ENCODE results near the gene OR5P2. TPM values are rescaled to one million over a fixed set of nuclear protein-coding genes. Genes with fewer than 3 reads are reported as not detected.
A peak's percentile ranks its signal among the peaks of the same experiment; 100 is the strongest.
"Not testable (repeated sequence)": the region's sequence is repeated elsewhere in the genome, so short reads cannot be mapped to it uniquely, and the experiment has no call there.

Gene OR5P2
- total RNA-seq, 1 donor from 2014 or later: not detected

GRCh38 chr11:7830740-7831139 is 34.0 kb upstream of the OR5P2 start, which contains the start of gene OR5P3:
Gene OR5P3 (minus strand): TSS chr11:7830840.
- no peak within 1 kb of the TSS for H3K4me3 ChIP-seq (ENCODE audit: low read depth, low read length)
- DNase-seq (ENCODE audit: low read depth): no peak
- TF ChIP-seq CTCF (IDR thresholded peaks at IDR 0.05; ENCODE audit: insufficient read depth, low read length, severe bottlenecking): no peak
- no peak for FAIRE-seq
- H3K36me3 ChIP-seq (ENCODE audit: control insufficient read depth, insufficient read depth, low read length): no peaks in the 10 kb centered on the region
- no peaks in the 10 kb centered on the region for H3K27me3 ChIP-seq (ENCODE audit: control insufficient read depth, insufficient read depth, low read length)

GRCh38 chr11:7826324-7826723 is 29.6 kb upstream of the OR5P2 start:
- Histone ChIP-seq H3K36me3 (ENCODE audit: control insufficient read depth, insufficient read depth, low read length) (no peaks in the 10 kb centered on the region), H3K27me3 (ENCODE audit: control insufficient read depth, insufficient read depth, low read length) (no peaks in the 10 kb centered on the region), H3K4me3 (ENCODE audit: low read depth, low read length) (no peak overlapping the region)
- TF ChIP-seq CTCF (IDR thresholded peaks at IDR 0.05; ENCODE audit: insufficient read depth, low read length, severe bottlenecking): no peak
- peak; percentile 17 for DNase-seq (ENCODE audit: low read depth)
- no peak for FAIRE-seq

GRCh38 chr11:7820417-7820816 is 23.7 kb upstream of the OR5P2 start:
- not testable (repeated sequence) for FAIRE-seq; H3K4me3 ChIP-seq (ENCODE audit: low read depth, low read length); H3K27me3 ChIP-seq (ENCODE audit: control insufficient read depth, insufficient read depth, low read length); H3K36me3 ChIP-seq (ENCODE audit: control insufficient read depth, insufficient read depth, low read length); DNase-seq (ENCODE audit: low read depth)

GRCh38 chr11:7814897-7815296 is 18.2 kb upstream of the OR5P2 start:
- FAIRE-seq; H3K36me3 ChIP-seq (ENCODE audit: control insufficient read depth, insufficient read depth, low read length); DNase-seq (ENCODE audit: low read depth); H3K27me3 ChIP-seq (ENCODE audit: control insufficient read depth, insufficient read depth, low read length); H3K4me3 ChIP-seq (ENCODE audit: low read depth, low read length): not testable (repeated sequence)

GRCh38 chr11:7810301-7810700 is 13.6 kb upstream of the OR5P2 start:
- H3K36me3 ChIP-seq (ENCODE audit: control insufficient read depth, insufficient read depth, low read length); FAIRE-seq: not testable (repeated sequence)

GRCh38 chr11:7793233-7793632 is 3.5 kb downstream of the OR5P2 start:
- Histone ChIP-seq H3K4me3 (ENCODE audit: low read depth, low read length) (no peak overlapping the region), H3K36me3 (ENCODE audit: control insufficient read depth, insufficient read depth, low read length) (no peaks in the 10 kb centered on the region), H3K27me3 (ENCODE audit: control insufficient read depth, insufficient read depth, low read length) (no peaks in the 10 kb centered on the region)
- no peak for TF ChIP-seq CTCF (IDR thresholded peaks at IDR 0.05; ENCODE audit: insufficient read depth, low read length, severe bottlenecking)
- peak; percentile 38 for DNase-seq (ENCODE audit: low read depth)
- FAIRE-seq: no peak

More at GRCh38 chr11:7810301-7810700, 13.6 kb upstream of the OR5P2 start:
- not testable (repeated sequence) for H3K4me3 ChIP-seq (ENCODE audit: low read depth, low read length); H3K27me3 ChIP-seq (ENCODE audit: control insufficient read depth, insufficient read depth, low read length); DNase-seq (ENCODE audit: low read depth)

- no peak overlapping the region for H3K4me3 ChIP-seq (ENCODE audit: low read depth, low read length)
- H3K27me3 ChIP-seq (ENCODE audit: control insufficient read depth, insufficient read depth, low read length): no peaks in the 10 kb centered on the region
- TF ChIP-seq CTCF (IDR thresholded peaks at IDR 0.05; ENCODE audit: insufficient read depth, low read length, severe bottlenecking): no peak
- DNase-seq (ENCODE audit: low read depth) (no peak), FAIRE-seq (no peak)
- no peaks in the 10 kb centered on the region for H3K36me3 ChIP-seq (ENCODE audit: control insufficient read depth, insufficient read depth, low read length)
Observed at GRCh38 chr11:7787239-7787638, 9.5 kb downstream of the OR5P2 start.

Measured in bronchial epithelial cell (primary cell).